Measurements from ENCODE around the gene BRD9. TPM values are rescaled to one million over a fixed set of nuclear protein-coding genes. Genes with fewer than 3 reads are reported as not detected.
A peak's percentile ranks its signal among the peaks of the same experiment; 100 is the strongest.

Gene BRD9
- total RNA-seq, 6 experiments from 2014 or later, result 28.0 to 31.5 (median 31.0) TPM

DNA sequence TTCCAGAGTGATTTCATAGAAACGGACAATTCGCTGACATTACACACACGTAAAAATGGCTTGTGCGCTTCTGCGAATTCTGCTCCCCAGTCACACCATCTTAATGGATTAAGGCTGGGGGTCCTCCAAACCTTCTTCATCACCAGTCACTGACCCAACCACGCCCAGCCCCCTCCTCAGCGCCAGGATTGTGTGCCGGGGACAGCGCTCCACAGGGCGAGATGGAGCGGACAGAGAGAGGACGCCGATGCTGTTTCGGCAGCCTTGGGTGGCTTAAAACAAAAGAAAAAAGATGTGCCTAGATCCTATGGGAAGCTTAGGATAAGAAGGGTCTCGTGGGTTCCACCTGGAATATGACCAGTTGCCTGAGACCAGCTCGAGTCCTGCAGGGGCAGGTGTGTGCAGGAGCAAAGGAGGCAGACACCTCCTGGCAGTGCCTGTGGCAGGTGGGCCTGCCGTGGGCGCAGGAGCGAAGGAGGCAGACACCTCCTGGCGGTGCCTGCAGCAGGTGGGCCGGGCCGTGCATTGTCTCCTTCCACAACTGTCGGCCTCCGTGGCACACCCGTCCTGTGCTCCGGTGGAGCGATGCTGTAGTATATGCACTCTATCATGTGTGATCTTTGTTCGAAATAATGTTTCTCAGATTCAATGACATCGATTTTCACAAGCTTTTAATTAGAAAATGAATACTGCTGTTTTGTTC is 20.9 kb downstream of the BRD9 start:
- TF ChIP-seq, protein P1, sequence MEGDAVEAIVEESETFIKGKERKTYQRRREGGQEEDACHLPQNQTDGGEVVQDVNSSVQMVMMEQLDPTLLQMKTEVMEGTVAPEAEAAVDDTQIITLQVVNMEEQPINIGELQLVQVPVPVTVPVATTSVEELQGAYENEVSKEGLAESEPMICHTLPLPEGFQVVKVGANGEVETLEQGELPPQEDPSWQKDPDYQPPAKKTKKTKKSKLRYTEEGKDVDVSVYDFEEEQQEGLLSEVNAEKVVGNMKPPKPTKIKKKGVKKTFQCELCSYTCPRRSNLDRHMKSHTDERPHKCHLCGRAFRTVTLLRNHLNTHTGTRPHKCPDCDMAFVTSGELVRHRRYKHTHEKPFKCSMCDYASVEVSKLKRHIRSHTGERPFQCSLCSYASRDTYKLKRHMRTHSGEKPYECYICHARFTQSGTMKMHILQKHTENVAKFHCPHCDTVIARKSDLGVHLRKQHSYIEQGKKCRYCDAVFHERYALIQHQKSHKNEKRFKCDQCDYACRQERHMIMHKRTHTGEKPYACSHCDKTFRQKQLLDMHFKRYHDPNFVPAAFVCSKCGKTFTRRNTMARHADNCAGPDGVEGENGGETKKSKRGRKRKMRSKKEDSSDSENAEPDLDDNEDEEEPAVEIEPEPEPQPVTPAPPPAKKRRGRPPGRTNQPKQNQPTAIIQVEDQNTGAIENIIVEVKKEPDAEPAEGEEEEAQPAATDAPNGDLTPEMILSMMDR (IDR thresholded peaks at IDR 0.05), result no peak
- H3K4me1 Mint-ChIP-seq (ENCODE audit: low read depth), result no peaks in the 10 kb centered on the region

DNA sequence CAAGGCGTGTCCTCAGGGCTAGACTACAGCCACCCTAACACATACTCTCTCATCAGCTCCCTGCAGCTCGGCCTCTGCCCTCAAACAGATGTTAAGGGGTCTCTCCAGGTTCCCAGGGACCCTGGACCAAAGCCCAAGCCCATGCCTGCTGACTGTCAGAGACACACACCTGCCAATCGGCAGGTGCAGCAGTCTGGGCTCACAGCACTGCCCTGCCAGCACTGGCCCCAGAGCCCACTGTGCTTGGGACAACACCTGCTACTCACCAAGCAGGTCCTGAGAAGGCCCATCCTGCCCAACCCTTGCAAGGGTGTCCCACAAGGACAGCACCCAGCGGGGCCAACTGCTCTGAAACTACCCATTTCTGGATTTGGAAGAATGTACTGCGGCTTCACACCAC is 21.6 kb downstream of the BRD9 start:
- Mint-ChIP-seq H3K4me3 (no peak overlapping the region), H3K36me3 (ENCODE audit: low read depth) (peaks cover 56% of the 10 kb centered on the region), H3K27me3 (ENCODE audit: insufficient read depth) (peaks cover 2% of the 10 kb centered on the region; the same call in 1 of the 2 replicates), H3K9me3 (no peaks in the 10 kb centered on the region), H3K27ac (no peak overlapping the region), H3K4me1 (ENCODE audit: low read depth) (no peaks in the 10 kb centered on the region)
- no peak for DNase-seq
- TF ChIP-seq, protein P1 (IDR thresholded peaks at IDR 0.05), result no peak

More for the DNA sequence above, 20.9 kb downstream of the BRD9 start:
- no peak overlapping the region for H3K27ac Mint-ChIP-seq
- H3K9me3 Mint-ChIP-seq, result no peaks in the 10 kb centered on the region
- H3K36me3 Mint-ChIP-seq (ENCODE audit: low read depth), result peaks cover 57% of the 10 kb centered on the region
- DNase-seq, result no peak
- no peak overlapping the region for H3K4me3 Mint-ChIP-seq
- peaks cover 2% of the 10 kb centered on the region; the same call in 1 of the 2 replicates for H3K27me3 Mint-ChIP-seq (ENCODE audit: insufficient read depth)

DNA sequence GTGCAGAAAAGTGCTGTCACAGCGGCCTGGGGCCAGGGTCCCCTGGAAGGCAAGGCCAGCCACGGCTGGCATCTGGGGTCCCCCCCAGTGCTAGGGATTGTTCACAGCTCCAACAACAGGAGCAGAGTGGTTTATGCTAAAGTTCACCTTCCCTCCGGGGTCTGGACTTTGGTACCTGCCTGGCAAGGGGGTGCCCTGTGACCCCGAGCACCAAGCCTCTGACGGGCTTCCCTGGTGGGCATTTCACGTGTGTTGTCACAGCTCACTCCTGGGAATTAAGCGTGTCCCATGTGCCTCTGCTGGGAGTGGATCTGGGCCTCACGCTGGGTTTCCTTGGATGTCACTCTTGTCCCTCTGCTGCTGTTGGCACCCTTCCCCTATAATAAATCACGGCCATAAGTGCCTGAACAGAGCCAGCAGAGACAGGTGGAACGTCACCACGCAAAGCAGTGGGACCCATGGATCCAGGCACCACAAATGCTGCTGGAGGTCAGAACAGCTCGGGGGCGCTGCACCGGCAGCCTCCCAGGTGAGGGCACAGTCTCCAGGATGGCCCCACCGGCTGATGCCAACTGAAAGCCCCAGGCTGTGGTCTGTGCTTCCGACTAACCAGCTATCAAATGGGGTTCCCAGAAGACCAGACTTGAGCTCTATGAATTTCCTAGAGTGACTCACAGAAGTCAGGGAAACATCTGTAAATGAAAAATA is 24.0 kb downstream of the BRD9 start:
- H3K4me1 Mint-ChIP-seq (ENCODE audit: low read depth), result peaks cover 3% of the 10 kb centered on the region; the same call in 1 of the 2 replicates
- no peak overlapping the region for H3K4me3 Mint-ChIP-seq
- no peaks in the 10 kb centered on the region for H3K27me3 Mint-ChIP-seq (ENCODE audit: insufficient read depth)
- TF ChIP-seq, protein P1 (IDR thresholded peaks at IDR 0.05), result no peak
- DNase-seq, result no peak
- H3K27ac Mint-ChIP-seq, result no peak overlapping the region
- H3K36me3 Mint-ChIP-seq (ENCODE audit: low read depth), result peaks cover 42% of the 10 kb centered on the region
- H3K9me3 Mint-ChIP-seq, result no peaks in the 10 kb centered on the region

DNA sequence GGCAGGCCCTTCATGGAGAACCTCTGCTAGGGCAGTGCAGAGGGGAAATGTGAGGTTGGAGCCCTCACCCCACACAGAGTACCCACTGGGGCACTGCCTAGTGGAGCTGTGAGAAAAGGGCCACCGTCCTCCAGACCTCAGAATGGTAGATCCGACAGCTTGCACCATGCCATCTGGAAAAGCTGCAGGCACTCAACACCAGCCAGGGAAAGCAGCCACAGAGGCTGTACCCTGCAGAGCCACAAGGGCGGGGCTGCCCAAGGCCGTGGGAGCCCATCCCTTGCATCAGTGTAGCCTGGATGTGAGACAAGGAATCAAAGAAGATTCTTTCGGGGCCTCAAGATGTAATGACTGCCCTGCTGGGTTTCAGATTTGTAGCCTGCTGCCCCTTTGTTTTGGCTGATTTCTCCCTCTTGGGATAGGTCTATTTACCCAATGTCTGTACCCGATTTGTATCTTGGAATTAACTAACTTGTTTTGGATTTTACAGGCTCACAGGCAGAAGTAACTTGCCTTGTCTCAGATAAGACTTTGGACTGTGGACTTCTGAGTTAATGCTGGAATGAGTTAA is 25.2 kb downstream of the BRD9 start:
- Mint-ChIP-seq H3K27me3 (ENCODE audit: insufficient read depth) (no peaks in the 10 kb centered on the region), H3K27ac (no peak overlapping the region), H3K4me1 (ENCODE audit: low read depth) (peaks cover 8% of the 10 kb centered on the region; the same call in 1 of the 2 replicates), H3K4me3 (no peak overlapping the region), H3K9me3 (no peaks in the 10 kb centered on the region), H3K36me3 (ENCODE audit: low read depth) (peaks cover 42% of the 10 kb centered on the region)
- TF ChIP-seq, protein P1 (IDR thresholded peaks at IDR 0.05), result peak; percentile 25; the same call in 1 of the 2 replicates
- DNase-seq, result no peak

DNA sequence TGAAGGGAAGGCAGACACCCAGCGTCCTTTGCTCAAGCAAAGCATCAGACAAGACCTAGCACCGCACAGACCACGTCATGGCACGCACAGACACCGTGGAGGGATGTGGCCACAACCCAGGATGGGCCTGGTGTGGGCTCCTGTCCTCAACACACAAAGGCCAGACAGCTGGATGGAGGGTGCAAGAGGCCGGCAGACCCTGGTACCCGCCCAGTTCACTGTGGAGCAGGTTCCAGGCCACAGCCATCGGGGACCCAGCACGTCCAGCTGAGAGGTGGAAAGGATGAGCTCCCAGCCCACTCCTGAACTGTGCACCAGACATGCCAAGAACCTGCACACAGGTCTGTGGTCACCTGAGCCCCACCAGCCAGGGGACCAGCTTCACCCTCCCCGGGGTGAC is 26.8 kb downstream of the BRD9 start:
- Mint-ChIP-seq H3K27me3 (ENCODE audit: insufficient read depth) (no peaks in the 10 kb centered on the region), H3K4me3 (no peak overlapping the region), H3K27ac (no peak overlapping the region), H3K9me3 (no peaks in the 10 kb centered on the region), H3K4me1 (ENCODE audit: low read depth) (peaks cover 8% of the 10 kb centered on the region; the same call in 1 of the 2 replicates), H3K36me3 (ENCODE audit: low read depth) (peaks cover 34% of the 10 kb centered on the region)
- no peak for DNase-seq
- TF ChIP-seq, protein P1 (IDR thresholded peaks at IDR 0.05), result no peak
